ENCODE data around the gene DYRK2. TPM values are rescaled to one million over a fixed set of nuclear protein-coding genes. Genes with fewer than 3 reads are reported as not detected.
A peak's percentile ranks its signal among the peaks of the same experiment; 100 is the strongest.

The DYRK2 gene
- total RNA-seq, 4 donors from 2014 or later = 8.0 to 16.0 (median 13.2) TPM

- intact Hi-C loops (cut with DNase I; ENCODE audit: low total_unique reads) = loop anchor here (10.0 kb wide), 1 partner anchor 264 kb away; no protein-coding TSS in a partner anchor
- no peak overlapping the region for H3K4me3 ChIP-seq (ENCODE audit: low read depth, poor library complexity, severe bottlenecking)
- no peak for TF ChIP-seq CTCF (IDR thresholded peaks at IDR 0.05)
- no peak for TF ChIP-seq POLR2A (IDR thresholded peaks at IDR 0.05)
- peak in 1 of 2 donors; percentile 36 for DNase-seq (ENCODE audit: low spot score in 2 of 2)
- 35 to 42% methylated on average over 4 of the region's 4 CpGs for WGBS, 2 donors
These were observed 32.7 kb downstream of the DYRK2 start for GRCh38 chr12:67681105-67681778.

- intact Hi-C loops (cut with DNase I; ENCODE audit: low total_unique reads) = loop anchor here (10.0 kb wide), 1 partner anchor 263 kb away; no protein-coding TSS in a partner anchor
- WGBS, 2 donors = 65 to 80% methylated on average over 1 of the region's 1 CpG
- TF ChIP-seq POLR2A (IDR thresholded peaks at IDR 0.05) (no peak), CTCF (IDR thresholded peaks at IDR 0.05) (no peak)
- no peak for DNase-seq (ENCODE audit: low spot score in 2 of 2)
- no peak overlapping the region for H3K4me3 ChIP-seq (ENCODE audit: low read depth, poor library complexity, severe bottlenecking)
These were observed 33.5 kb downstream of the DYRK2 start for GRCh38 chr12:67681941-67682620.

GRCh38 chr12:67689385-67689784 lies 40.8 kb downstream of the DYRK2 start:
- no peak for DNase-seq (ENCODE audit: low spot score in 2 of 2)
- 56 to 74% methylated on average over 1 of the region's 1 CpG for WGBS, 2 donors
- H3K4me3 ChIP-seq (ENCODE audit: low read depth, poor library complexity, severe bottlenecking) = no peak overlapping the region
- TF ChIP-seq CTCF (IDR thresholded peaks at IDR 0.05) = no peak
- no peak for TF ChIP-seq POLR2A (IDR thresholded peaks at IDR 0.05)
- intact Hi-C loops (cut with DNase I; ENCODE audit: low total_unique reads) = loop anchor here (10.0 kb wide), 1 partner anchor 255 kb away; no protein-coding TSS in a partner anchor

- intact Hi-C loops (cut with DNase I; ENCODE audit: low total_unique reads) = no loop called here
- TF ChIP-seq CTCF (IDR thresholded peaks at IDR 0.05) (no peak), POLR2A (IDR thresholded peaks at IDR 0.05) (no peak)
- 89 to 94% methylated on average over 1 of the region's 1 CpG for WGBS, 2 donors
- no peak overlapping the region for H3K4me3 ChIP-seq (ENCODE audit: low read depth, poor library complexity, severe bottlenecking)
- no peak for DNase-seq (ENCODE audit: low spot score in 2 of 2)
These were observed 42.1 kb downstream of the DYRK2 start for GRCh38 chr12:67690656-67691055.

- intact Hi-C loops (cut with DNase I; ENCODE audit: low total_unique reads) = no loop called here
- WGBS, 2 donors = 82 to 85% methylated on average over 5 of the region's 5 CpGs
These were observed 42.7 kb downstream of the DYRK2 start for GRCh38 chr12:67691220-67691619.

More at GRCh38 chr12:67691220-67691619, 42.7 kb downstream of the DYRK2 start:
- DNase-seq (ENCODE audit: low spot score in 2 of 2) = no peak
- no peak for TF ChIP-seq POLR2A (IDR thresholded peaks at IDR 0.05)
- no peak for TF ChIP-seq CTCF (IDR thresholded peaks at IDR 0.05)
- H3K4me3 ChIP-seq (ENCODE audit: low read depth, poor library complexity, severe bottlenecking) = no peak overlapping the region
